ENCODE measurements around the gene BBX.

Gene BBX

GRCh38 chr3:107756649-107757048 is 233.9 kb downstream of the BBX start:
- DNase-seq: no peak

GRCh38 chr3:107757140-107757539 is 234.4 kb downstream of the BBX start:
- DNase-seq: no peak

- no peak for DNase-seq
These were observed 237.4 kb downstream of the BBX start for GRCh38 chr3:107760144-107760543.

- DNase-seq: no peak
These were observed 238.6 kb downstream of the BBX start for GRCh38 chr3:107761391-107761790.

- no peak for DNase-seq
These were observed 242.8 kb downstream of the BBX start for GRCh38 chr3:107765524-107765923.

GRCh38 chr3:107767897-107768605 is 245.3 kb downstream of the BBX start:
- no peak for DNase-seq

- no peak for DNase-seq
These were observed 247.1 kb downstream of the BBX start for GRCh38 chr3:107769882-107770281.

- DNase-seq: no peak
These were observed 249.3 kb downstream of the BBX start for GRCh38 chr3:107772016-107772415.

GRCh38 chr3:107775974-107776373 is 253.2 kb downstream of the BBX start:
- no peak for DNase-seq

GRCh38 chr3:107781253-107781652 is 258.5 kb downstream of the BBX start:
- DNase-seq: no peak

- DNase-seq: no peak
These were observed 259.3 kb downstream of the BBX start for GRCh38 chr3:107782054-107782453.

- DNase-seq: no peak
These were observed 267.9 kb downstream of the BBX start for GRCh38 chr3:107790612-107791011.

- no peak for DNase-seq
These were observed 268.3 kb downstream of the BBX start for GRCh38 chr3:107791027-107791426.

GRCh38 chr3:107791450-107791849 is 268.7 kb downstream of the BBX start:
- DNase-seq: no peak

GRCh38 chr3:107794664-107795443 is 272.1 kb downstream of the BBX start:
- DNase-seq: no peak

- no peak for DNase-seq
These were observed 272.8 kb downstream of the BBX start for GRCh38 chr3:107795514-107796094.

- no peak for DNase-seq
These were observed 274.0 kb downstream of the BBX start for GRCh38 chr3:107796791-107797190.

GRCh38 chr3:107797586-107797985 is 274.8 kb downstream of the BBX start:
- DNase-seq: no peak

- no peak for DNase-seq
These were observed 275.6 kb downstream of the BBX start for GRCh38 chr3:107798381-107798780.

- DNase-seq: no peak
These were observed 277.9 kb downstream of the BBX start for GRCh38 chr3:107800710-107801109.

- no peak for DNase-seq
These were observed 280.4 kb downstream of the BBX start for GRCh38 chr3:107803170-107803569.

- no peak for DNase-seq
These were observed 283.3 kb downstream of the BBX start for GRCh38 chr3:107806021-107806420.

GRCh38 chr3:107806536-107806935 is 283.8 kb downstream of the BBX start:
- DNase-seq: no peak

All from activated CD4-positive, alpha-beta T cell treated with anti-CD3 and anti-CD28 coated beads for 48 hours (primary cell).